GM19452 (cell line): ENCODE data around the gene DPPA5.
"Not testable (repeated sequence)": the region's sequence is repeated elsewhere in the genome, so short reads cannot be mapped to it uniquely, and the experiment has no call there.

Experiments
- ATAC-seq: cut with Tn5 transposase; IDR thresholded peaks from one replicate; pipeline ENCODE4 v1.9.1; 2021; ENCODE audit not compliant: unreplicated experiment

The DPPA5 gene

GRCh38 chr6:73364549-73364948 lies 10.5 kb upstream of the DPPA5 start:
- ATAC-seq = no peak

DNA sequence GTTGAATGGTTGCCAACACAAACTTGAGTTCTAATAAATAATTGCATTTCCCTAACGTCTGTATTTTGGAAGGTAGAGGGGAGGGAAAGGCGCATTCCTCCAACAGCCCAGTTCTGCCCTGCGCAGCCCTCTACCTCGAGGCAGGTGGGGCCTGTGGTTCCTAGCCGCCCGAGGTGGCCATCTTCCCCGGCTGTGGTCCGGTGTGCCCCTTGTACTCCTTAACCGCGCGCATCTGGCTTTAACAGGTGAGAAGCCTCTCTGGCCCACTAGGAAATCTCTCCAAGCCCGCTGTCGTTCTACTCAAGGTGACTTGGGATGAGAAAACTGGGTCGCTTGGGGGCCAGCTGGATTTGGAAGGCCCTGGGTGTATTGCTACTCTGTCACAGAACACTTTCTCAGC lies 10.0 kb upstream of the DPPA5 start:
- no peak for ATAC-seq

DNA sequence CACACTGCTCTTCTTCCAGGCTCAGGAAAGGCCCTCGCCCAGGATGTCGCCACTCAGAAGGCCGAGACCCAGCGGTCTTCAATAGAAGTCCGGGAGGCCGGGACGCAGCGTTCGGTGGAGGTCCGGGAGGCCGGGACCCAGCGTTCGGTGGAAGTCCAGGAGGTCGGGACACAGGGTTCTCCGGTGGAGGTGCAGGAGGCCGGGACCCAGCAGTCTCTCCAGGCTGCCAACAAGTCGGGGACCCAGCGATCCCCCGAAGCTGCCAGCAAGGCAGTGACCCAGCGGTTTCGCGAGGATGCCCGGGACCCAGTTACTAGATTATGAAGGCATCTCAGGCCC lies 9.4 kb upstream of the DPPA5 start:
- ATAC-seq = no peak

DNA sequence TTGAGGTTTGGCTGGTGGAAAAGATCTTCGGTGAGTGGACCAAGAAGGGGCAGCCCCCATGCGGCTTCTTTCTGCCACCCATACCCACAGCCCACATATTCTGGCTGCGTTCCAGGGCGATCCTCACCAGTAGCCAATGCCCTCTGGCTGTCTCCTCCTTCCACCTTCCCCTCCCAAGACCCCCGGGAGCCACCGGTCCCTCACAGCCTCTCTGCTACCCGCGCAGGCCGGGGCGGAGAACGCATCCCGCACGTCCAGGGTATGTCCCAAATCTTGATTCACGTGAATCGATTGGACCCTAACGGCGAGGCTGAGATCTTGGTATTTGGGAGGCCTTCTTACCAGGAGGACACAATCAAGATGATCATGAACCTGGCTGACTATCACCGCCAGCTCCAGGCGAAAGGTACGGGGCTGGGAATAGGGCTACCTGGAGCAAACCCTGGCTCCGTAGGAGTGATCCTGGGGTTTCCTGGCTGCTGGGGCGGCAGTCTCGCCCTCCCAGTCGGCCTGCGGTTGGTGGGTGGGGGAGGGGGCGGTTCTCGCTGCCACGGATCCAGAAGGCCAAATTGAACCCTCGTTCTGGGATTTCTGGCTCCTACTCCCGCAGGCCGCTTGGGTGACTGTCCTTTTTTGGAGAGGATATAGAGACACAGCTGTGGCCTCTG lies 8.9 kb upstream of the DPPA5 start:
- ATAC-seq = no peak

DNA sequence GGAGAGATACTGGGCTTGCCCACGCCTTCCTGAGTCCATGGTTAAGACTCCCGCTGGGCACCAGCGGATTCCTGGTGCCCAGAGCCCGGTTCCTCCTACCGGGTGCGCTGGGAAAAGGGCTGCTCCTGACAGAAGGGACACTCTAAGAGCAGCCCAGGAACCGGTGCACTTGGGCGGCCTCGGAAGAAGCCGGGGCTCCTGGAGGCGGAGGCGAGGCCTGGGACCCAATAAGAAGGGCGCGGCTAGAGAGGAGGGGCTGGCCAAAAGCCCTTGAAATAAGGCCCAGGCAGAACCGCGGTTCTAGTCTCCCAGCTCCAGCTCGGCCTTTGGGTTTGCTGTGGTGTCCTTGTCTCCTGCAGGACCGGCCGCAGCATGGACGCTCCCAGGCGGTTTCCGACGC lies 8.3 kb upstream of the DPPA5 start, which contains the start of gene KHDC3L:
Gene KHDC3L, plus strand, starts transcription at position 301 of the 400 bp plus-strand sequence. Its CDS starts 72 bp downstream, at position 373.
- ATAC-seq = no peak

GRCh38 chr6:73349311-73349710 lies 4.8 kb downstream of the DPPA5 start:
- ATAC-seq = no peak

GRCh38 chr6:73348550-73349204 lies 5.4 kb downstream of the DPPA5 start:
- ATAC-seq = no peak

GRCh38 chr6:73343164-73343563 lies 10.9 kb downstream of the DPPA5 start:
- ATAC-seq = no peak

- no peak for ATAC-seq
These were observed 11.9 kb downstream of the DPPA5 start for GRCh38 chr6:73342174-73342573.

DNA sequence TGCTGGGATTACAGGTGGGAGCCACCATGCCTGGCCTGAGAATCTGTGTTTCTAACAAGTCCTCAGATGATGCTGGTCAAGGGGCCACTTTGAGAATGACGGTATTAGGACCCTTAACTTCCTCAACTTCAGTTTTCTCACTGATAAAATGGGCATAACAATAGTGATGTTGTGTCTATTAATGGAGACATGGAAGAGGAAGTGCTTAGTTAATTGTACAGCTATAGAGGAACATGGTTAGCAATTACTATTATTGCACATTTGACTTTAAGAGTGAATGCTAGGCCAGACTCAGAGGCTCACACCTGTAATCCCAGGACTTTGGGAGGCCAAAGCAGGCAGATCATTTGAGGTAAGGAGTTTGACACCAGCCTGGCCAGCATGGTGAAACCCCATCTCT lies 12.7 kb downstream of the DPPA5 start:
- no peak for ATAC-seq

- ATAC-seq = no peak
These were observed 14.0 kb downstream of the DPPA5 start for GRCh38 chr6:73340048-73340447.

- no peak for ATAC-seq
These were observed 14.7 kb downstream of the DPPA5 start for GRCh38 chr6:73339340-73339739.

GRCh38 chr6:73329201-73329600 lies 24.9 kb downstream of the DPPA5 start:
- ATAC-seq = no peak

DNA sequence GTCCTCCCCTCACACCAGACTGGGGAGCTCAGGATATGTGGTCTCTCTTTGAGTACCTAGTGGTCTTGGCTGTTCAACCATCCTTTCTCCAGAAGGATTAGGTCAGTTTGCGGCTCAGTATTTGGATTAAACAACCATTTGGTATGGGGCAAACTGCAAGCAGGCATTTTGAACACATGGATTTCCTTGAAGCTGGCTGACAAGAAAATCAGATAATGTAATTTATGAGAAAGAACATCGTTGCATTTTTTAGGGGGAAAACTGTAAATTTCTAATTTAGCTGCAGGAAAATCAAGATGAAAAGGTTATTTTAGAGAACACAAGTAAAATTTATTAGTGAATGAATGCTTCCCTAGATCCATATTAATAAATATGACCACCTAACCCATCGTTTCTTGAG lies 25.3 kb downstream of the DPPA5 start:
- ATAC-seq = no peak

DNA sequence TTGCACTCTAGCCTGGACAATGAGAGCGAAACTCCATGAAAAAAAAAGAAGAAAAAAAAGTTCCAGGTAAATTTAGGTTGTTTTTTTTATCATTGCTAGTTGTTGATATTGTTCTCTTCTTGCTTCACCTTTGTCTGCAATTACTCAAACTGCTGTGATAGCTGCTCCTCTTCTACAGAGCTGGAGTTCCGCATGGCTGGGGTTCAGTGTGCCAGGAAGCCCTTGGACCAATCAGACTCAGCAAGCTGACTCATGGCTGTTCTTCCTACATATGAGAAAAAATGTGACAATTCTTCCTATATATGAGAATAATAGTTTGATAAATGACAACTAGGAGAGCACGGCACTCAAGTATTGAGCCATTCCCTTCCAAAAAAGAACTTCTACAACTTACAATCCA lies 28.4 kb downstream of the DPPA5 start:
- ATAC-seq = no peak

DNA sequence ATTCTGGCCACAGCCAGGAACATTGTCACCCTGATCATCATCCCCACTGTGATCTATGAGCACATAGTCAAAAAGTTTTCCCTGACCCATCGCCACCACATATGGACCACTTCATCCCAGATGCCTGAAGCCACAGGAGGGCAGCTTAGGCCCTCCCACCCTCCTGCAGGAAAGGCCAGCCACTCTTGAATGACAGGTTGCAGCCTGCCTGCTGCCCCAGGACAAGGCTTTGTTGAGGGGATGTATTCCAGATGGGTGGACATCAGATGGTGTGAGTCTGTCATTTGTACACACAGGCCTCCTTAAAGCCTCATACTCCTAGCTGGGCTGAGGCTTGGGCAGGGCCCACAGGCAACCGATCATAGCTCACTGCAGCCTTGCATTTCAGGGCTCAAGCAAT lies 30.8 kb downstream of the DPPA5 start:
- no peak for ATAC-seq

DNA sequence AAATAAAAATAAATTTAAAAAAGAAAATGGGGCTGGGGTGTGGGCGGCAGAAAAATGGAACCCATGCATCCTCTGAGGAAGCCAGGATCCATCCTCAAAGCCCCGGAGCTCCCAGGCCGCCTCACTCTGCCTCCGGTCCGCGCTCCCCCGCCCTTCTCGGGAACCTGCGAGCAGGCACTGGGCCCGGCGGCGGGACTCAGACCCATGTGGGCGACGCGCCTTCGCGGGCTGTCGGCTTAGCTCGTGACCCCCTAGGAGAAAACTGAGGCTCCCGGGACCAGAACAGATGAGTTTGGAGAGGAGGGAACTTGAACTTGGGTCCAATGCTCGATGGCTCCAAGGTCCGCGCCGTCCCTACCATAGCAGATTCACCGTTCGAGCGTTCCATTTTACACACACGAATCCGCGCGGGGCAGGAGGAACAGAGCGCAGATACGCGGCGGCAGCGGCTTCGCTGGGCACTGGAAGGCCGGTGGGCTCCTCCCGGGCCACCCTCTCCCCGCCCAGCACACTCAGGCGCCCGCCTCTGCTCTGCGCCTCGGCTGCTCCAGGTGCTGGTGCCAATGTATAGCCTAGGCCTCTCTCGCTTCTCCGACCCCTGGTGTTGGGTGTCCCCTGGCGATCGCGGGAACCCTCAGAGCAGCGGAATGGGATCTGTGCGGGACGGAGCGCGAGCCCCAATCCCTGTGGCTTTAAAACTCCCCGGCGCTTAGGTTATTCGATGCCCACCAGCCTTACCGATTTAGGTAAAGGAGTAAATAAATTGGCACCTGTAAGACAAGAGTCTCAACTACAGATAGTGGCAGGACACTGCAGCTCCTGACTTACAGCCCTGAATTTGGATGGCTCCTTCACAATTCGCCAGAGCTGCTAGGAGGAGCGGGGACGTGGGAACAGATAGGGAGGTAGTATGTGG lies 39.2 kb downstream of the DPPA5 start:
- ATAC-seq = no peak

DNA sequence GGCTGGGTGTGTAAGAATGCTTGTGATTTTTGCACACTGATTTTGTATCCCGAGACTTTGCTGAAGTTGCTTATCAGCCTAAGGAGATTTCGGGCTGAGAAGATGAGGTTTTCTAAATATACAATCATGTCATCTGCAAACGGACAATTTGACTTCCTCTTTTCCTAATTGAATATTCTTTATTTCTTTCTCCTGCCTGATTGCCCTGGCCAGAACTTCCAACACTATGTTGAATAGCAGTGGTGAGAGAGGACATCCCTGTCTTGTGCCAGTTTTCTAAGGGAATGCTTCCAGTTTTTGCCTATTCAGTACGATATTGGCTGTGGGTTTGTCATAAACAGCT lies 43.6 kb downstream of the DPPA5 start:
- not testable (repeated sequence) for ATAC-seq

DNA sequence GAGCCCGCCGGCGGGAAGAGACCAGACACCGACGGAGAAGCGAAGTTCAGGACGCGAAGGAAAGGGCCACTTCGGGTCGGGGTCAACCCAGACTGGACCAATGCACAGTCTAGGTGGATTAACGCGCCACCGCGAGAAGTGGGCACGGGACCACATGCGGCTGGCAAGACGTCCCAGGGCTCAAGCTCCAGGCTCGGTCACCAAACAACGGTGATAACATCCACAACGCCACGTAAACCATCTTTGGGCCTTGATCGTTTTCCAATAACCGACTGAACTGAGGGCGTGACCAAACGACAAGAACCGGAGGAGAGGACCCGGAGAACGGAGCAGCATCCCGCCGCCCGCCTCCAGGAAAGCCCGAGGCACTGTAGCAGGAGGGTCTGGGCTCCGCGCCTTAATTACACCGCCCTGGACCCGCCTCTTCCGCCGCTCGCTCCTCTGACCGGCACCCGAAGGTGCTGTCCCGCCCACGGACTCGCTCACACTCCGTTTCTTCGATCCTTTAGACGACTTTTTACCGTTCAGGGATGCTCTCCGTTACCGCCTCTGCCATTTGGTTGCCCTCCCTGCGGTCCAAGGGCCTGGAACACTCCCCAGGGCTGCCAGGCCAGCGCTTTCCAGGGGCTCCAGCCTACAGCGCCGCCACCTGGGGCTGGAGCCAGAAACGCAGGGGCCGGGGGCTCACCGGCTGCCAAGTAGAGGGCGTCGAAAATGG lies 44.1 kb downstream of the DPPA5 start:
- peak; percentile 97 for ATAC-seq

DNA sequence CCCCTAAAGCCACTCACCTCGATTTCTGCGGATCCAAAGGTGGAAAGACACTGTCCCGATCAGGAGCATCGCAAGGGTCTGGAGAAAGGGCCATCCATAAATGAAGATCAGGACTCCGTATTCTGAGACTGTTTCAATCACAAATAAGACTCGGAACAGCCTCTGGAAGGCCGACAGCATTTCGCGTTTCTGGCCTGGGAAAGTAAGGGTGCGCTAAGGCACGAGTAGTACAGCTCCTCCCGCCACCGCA lies 44.6 kb downstream of the DPPA5 start:
- peak; percentile 43 for ATAC-seq

GRCh38 chr6:73308712-73309534 lies 45.2 kb downstream of the DPPA5 start:
- peak; percentile 4 for ATAC-seq
